ENCODE data around the gene ZACN.

GRCh38 chr17:76121932-76122430 is 43.0 kb downstream of the ZACN start:
- TF ChIP-seq EZH2 (IDR thresholded peaks at IDR 0.05; ENCODE audit: insufficient read depth, poor library complexity, severe bottlenecking) (no peak), EZH2phosphoT487 (IDR thresholded peaks at IDR 0.05; ENCODE audit: insufficient read depth, low read depth) (no peak)

Data from GM23248 (cell line).